HG03469 (cell line): ENCODE results near the gene NKG7.
"Not testable (repeated sequence)": the region's sequence is repeated elsewhere in the genome, so short reads cannot be mapped to it uniquely, and the experiment has no call there.

Experiments
- ATAC-seq: cut with Tn5 transposase; IDR thresholded peaks from one replicate; pipeline ENCODE4 v1.9.1; 2021; ENCODE audit warnings: mild to moderate bottlenecking, moderate library complexity, moderate number of reproducible peaks; ENCODE audit not compliant: unreplicated experiment

The NKG7 gene, protein sequence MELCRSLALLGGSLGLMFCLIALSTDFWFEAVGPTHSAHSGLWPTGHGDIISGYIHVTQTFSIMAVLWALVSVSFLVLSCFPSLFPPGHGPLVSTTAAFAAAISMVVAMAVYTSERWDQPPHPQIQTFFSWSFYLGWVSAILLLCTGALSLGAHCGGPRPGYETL

DNA sequence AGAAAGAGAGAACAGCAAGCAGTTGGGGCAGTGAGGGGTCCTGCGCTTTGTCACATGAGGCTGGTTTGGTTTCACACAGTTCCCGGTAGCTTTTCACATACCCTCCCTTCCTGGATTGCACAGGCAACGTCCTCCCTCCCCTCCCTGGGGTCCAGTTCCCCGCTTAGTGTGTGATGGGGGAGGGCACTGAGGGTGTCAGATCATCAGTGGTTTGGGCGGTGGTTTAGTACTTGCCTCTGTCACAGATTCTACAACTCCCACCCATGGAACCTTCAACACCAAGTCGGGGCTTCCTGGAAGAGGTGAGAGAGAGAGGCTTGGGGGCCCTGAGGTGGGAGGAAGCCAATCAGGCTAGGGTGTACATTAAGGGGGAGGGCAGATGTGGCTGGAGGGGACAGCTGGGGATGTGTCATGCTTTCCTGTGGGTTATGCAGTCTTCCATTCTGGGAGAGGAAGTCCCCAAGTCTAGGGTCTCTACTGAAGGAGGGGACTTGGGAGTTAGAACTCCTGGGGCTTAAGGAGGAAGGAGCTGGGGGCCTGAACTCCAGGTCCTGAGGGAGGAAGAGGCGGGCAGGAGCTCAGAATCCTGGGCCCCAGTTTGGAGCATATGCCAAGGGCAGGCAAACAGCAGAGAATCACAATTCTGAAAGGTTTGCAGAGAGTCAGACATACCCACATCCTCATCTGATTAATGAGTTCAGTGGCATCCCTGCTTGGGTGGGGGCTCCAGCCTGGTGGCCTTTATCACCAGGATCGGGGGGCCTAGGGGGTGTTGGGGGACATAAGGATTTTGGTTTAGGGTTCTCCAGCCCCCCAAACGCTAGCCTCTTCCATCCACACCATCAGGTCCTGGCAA lies at the start of gene NKG7:
NKG7 (minus strand) TSS at position 6 of the 856 bp plus-strand sequence. CDS start 119 bp downstream, outside the sequence.
- ATAC-seq = no peak

DNA sequence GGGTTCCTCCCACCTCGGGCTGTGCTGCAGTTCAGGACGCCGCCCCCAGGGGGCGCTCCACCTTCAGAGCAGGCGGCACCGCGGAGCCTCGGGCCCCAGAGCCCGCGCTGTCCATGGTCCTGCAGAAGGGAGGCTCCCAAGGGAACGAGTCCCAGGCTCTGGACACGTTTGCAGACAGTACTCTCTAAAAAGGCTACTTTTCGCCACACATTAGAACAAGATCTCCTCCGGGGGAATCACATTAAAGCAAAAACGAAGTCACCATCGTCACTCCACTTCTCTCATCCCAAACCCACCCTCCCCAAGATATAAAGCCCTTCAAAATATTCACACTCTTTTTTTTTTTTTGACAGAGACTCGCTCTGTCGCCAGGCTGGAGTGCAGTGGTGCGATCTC lies 49.6 kb upstream of the NKG7 start:
- ATAC-seq = no peak

DNA sequence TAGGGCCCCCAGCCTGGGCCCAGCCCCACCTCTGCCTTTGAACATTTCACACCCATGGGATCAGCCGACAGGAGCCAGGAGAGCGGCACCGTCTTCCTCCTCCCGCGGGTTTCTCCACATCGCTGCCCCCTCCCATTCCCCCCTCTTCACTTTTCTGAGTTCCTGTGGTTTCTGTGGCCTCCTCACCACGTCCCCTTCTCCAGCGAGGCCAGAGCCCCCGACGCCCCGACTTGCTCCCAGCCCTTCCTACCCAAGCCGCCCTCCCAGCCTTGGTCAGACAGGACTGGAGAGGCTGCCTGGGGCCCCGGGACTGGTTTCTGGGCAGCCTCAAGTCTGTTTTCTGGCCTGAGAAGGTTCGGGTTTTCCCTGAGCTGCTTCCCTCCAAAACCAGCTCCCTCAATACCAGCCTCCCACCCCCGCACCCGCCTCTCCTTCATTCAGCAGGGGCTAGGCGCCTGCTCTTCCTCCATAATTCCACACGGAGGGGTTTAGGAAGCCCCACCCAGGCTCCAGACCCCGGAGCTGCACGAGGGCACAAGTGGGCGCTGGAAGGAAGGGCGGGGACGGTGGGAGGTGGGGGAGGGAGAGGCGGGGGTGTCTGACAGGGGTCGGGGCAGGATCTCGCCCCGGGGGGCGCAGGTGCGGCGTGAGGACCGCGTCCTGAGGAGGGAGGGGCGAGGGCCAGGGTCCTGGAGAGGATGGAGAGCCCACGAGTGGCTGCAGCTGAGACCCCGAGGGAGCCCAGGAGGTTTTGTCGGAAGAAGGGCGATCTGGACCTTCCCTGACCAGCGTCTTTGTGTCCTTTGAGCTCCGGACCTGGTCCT lies 49.0 kb upstream of the NKG7 start:
- ATAC-seq = no peak

DNA sequence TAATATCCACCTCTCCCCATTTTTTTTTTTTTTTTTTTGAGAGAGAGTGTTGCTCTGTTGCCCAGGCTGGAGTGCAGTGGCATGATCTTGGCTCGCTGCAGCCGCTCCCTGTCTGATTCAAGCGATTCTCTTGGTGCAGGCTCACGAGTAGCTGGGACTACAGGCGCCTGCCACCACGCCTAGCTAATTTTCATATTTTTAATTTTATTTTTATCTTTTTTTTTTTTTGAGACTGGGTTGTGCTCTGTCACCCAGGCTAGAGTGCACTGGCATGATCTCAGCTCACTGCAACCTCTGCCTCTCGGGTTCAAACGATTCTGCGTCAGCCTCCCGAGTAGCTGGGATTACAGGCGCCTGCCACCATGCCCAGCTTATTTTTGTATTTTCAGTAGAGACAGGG lies 48.1 kb upstream of the NKG7 start:
- not testable (repeated sequence) for ATAC-seq

DNA sequence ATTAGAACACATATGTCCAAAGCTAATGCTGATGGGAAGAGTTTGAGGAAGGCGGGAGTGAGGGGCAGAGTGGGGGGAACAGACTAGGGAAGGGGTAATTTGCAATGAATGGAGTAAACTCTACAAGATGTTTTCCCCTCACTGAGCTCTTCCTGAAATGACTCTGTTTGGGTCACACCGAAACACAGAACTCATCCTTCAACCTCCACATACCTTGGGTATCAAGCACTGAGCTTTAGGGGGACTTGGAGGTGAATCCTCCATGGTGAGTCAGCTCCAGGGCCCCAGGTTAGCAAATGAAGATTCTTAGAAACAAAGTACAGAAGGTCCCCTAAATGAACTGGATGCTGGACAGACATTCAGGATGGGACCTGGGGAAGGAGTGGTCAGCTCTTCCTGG lies 46.3 kb upstream of the NKG7 start:
- no peak for ATAC-seq

DNA sequence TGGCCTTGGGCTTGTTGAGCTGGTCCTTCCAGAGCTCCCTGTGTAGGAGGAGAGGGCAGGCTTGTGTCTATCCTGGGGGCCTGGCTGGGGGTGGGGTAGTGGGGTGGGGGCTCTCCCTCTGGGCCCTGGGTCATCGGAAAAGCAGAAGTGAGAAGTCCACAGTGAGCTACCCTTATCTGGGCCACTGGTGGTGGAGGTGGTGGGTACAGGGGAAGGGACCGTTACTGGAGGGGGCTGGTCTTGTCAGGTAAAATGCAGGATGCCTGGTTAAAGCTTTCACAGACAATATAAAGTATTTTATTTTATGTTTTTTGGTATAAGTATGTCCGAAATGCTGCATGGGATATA lies 45.3 kb upstream of the NKG7 start:
- no peak for ATAC-seq

DNA sequence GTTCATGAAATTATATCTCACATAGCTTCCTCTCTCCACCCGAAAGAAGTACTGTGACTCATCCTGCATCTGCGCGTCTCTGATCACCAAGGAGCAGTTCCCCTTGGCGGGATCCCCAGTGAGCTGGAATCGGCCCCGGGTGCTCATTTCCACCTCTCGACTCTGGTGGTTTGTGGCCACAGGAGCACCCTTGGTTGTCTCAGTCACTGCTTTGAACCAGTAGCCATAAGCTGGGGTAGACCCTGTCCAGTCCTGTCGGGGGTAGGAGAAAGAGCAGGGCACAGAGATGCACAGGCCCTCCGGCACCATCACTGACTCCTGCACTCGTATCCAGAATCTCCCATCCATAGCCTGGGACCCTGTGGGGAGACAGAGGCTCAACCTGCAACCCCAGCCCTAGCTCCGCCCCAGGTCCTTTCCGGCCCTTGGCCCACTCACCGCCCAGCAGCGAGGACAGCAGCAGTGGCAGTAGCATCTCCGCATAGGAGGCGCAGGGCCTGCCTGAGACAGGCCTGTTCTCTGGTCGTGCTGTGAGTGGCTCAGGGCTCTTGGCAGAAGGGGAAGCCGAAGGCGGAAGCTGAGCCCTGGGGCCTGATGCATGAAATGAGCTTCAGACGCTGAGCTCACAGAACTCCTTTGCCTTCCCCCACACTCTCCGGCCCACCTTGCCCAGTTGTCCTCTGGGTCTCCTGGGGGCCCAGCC lies 44.8 kb upstream of the NKG7 start, which contains the start of gene SIGLEC10:
SIGLEC10 (minus strand) TSS at position 536 of the 703 bp plus-strand sequence; CDS start at position 475, 61 bp downstream.
- no peak for ATAC-seq

DNA sequence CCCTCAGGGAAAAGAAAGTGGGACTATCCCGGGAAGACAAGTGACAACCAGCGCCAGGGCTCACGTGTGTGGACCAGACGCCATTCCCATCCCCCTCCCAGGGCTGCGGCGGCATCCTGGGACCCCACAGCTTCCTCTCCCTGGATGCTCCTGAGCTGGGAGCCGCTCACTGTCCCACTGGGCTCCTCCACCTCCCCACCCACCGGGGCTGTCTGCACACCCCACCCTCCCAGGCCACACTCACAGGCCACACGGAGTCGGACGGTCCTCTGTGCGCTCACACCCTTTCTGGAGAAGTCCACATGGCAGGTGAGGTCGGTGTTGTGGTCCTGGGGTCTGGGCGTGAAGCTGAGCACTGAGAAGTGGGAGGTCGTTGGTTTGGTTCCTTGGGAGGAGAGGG lies 44.0 kb upstream of the NKG7 start:
- not testable (repeated sequence) for ATAC-seq

DNA sequence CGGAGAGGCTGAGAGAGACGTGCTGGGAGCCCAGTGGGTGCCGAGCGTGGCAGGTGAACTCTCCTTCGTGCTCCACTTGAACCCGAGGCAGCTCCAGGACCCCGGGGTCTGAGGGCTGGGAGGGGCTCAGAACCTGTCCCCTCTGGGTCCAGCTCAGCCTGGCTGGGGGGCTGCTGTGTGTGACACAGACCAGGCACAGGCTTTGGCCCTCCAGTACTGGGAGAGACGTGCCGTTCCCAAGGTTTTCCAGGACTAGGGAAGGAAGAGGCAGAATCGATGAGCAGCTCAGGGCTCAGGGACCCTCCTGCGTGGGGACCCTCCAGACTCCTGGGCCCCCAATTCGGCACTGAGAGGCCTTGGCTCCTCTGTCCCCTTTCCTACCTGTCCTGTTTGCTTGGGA lies 42.7 kb upstream of the NKG7 start:
- no peak for ATAC-seq

DNA sequence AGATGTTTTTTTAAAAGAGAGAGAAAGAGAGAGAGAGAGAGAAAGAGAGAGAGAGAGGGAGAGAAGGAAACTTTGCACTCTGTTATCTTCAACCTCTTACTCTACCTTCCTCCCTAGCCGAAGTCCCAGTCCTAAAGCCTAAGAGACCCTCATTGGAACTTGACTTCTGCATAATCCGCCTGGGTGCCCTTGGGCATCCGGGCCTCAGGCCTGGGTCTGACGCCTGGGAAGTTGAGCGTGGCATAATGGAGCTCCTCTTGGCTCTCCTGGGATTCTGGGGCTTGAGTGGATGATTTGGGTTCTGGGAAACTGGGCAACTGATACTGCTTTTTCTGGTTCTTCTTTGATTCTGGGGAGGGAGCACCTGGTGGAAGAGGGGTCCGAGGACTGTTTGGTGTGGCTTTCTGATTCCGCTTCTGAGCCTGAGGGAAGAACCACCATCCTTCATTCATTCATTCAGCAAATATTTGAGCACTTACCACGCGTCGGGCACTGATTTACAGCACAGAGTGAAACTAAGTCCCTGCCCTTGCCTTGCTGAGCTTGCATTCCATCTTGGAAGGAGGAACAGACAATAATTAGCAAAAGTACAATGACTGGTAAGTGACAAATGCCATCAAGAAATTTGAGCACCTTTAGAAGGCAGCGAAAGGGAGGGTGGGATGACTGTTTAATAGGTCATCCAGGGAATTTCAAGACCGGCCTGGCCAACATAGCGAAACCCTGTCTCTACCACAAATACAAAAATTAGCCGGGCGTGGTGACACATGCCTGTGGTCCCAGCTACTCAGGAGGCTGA lies 38.7 kb upstream of the NKG7 start:
- ATAC-seq = no peak

DNA sequence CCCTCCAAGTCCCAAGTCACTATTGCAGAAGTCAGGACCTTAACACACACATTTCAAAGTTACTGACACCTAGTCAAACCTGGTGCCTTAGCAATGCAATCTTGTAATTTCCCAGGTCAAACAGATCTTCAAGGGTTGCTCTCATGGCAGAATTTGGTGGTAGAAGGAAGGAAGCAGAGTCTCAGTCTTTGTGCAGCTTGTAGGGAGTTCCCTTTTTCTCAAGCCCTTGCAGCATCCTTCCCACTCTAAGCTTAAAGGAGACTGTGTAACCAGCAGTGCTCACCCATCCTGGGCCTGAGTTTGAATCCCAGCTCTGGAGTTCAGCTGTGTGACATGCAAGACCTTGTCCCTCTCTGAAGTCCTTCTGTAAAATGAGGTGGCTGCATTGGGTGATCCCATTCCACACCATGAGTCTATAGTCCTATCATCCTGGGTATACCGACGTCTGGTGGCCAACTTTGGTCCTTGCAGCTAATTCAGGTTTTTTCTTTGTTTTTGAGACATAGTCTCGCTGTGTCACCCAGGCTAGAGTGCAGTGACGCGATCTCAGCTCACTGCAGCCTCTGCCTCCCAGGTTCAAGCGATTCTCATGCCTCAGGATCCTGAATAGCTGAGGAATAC lies 35.2 kb upstream of the NKG7 start:
- ATAC-seq = no peak

DNA sequence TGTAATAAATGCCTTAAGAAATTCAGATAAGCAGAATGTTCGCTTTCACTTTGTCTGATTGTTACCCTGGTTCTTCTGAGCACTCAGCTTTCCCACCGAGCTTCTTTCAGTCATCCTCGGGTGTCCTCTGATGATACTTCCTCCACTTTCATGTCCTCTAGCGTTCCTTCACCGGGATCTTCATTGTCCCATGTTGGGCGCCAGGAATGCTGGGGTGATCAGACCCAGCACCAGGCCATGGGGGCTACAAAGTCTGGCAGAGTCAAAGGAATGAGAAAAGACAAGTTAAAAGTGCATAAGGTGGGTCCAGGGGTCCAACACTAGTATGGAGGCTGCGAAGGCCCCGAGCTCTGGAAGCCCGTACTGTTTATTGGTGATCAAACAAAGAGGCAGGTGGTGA lies 29.7 kb upstream of the NKG7 start:
- ATAC-seq = no peak

DNA sequence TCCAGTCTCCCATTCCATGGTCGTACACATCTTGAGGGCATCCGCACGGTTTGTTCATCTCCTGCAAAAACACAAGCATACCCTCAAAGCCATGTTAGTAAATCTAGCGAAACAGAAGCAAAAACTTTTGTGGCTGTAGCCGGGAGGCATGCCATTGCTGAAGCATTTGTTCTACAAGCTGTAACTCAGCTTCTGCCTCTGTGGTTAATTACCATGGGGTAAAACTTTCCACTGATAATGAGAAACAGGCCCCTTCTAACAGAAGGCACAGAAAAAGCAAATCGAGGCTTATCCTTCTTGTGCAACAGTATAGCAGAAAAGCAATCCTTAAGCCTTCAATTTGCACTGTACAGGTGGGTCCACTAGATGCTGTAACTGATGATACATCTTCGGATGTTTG lies 27.5 kb upstream of the NKG7 start:
- not testable (repeated sequence) for ATAC-seq

DNA sequence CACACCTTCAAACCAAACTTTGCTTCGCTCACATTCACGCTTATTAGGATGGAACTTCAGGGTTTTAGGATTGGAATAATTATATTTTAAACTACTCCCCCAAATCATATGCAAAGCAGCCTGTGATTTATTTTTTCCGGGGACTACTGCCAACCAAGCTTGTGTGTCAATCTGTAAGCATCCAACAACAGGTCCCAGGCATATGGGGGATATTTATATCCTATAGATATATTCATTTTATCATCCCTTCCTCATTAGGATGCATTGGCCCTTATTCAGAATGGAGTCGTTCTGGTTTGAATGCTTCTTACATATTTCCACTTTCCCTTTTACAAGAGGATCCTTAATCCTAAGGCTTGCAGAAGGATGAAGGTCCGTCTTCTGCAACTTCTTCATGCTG lies 26.8 kb upstream of the NKG7 start:
- no peak for ATAC-seq

DNA sequence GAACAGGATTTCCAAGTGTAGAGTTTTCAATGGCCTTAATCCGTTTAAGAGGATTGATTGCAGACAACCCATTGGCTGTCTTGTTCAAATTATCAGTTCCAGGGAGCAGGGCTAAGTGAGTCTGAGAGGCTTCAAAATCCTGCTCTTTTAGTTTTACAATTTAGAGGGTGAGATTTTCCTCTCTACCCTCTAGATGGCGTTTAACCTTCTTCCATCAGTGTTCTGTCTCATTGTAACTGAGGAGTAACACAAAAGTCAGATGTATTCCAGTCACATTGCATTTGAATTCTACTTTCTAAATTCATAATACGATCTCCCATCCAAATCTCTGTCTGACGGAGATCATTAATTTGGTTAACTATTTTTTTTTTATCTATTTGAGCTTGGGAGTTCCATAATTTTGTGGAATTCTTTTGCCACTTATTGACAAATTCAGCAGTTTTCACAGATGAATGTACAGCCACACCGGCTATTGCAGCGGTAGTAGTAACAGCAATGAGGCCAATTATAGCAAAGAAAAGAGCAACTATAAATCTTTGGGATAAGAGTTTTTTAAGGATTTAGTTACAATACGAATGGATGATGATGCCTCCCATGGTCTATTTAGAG lies 25.7 kb upstream of the NKG7 start:
- no peak for ATAC-seq

DNA sequence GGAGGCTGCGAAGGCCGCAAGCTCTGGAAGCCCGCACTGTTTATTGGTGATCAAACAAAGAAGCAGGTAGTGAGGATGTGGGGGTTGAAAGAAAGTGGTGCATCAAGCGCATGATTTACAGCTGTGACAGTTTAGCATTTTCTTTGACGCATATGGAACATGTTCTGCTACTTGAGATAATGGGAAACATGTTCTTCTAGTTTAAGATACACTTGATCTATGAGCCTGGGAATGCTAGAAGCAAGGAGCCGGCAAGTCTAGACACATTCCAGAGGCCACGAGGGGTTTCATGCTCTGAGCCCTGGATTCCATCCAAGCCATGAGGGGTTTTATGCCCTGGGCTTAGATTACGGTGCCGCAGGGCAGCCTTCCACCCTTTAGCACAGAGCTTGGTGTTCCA lies 25.0 kb upstream of the NKG7 start:
- ATAC-seq = not testable (repeated sequence)

DNA sequence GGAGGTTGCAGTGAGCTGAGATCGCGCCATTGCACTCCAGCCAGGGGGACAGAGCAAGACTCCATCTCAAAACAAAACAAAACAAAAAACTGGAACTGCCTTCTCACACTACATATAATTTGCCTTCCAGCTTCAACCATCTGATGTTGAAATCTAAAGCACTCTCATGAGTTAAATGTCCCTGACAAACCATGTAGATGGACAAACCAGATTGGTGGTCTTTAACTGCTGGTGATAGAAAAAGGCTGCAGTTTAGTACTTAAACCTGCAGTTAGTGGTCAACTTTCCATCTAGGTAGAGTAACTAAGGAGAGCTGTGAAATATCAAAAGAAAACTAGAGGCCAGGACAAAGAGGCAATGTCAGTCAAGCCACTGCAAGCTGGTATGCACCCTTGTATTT lies 23.7 kb upstream of the NKG7 start:
- ATAC-seq = no peak

DNA sequence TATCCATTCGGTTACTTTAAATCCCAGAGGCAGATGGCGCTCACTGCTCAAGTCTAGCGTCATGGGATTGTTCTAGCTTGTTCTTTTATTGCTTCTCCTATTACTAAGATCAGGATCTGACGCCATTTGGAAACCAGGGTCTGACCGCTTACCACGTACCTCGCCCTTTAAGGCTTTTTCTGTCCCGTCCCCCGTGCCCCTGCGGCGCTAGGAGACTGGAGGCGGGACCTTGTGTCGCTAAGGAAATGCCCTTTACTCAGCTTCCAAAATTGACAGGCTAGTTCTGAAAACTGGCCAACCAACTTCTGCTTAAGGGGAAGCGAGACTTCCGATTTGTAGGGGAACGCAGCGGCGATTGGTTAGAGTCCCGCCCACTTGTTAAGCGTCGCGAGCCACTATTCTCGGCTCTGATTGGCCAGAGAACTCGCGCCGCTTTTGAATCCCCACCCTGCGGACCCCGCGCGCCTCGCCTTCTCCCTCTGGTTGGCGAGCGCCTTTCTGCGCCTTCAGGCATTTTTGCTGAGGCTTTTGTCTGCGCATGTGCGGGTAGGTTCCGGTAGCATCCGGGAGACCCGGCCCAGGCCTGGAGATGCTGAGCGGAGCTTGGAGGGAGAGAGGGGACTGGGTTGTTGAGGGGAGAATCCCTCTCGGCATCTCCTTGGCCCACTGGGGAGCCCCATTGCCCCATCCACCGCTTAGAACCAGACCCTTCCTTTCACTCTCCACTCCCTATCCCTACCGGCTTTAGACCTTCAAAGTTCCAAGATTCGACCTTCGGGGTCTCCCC lies 21.8 kb upstream of the NKG7 start:
- peak; percentile 62 for ATAC-seq

DNA sequence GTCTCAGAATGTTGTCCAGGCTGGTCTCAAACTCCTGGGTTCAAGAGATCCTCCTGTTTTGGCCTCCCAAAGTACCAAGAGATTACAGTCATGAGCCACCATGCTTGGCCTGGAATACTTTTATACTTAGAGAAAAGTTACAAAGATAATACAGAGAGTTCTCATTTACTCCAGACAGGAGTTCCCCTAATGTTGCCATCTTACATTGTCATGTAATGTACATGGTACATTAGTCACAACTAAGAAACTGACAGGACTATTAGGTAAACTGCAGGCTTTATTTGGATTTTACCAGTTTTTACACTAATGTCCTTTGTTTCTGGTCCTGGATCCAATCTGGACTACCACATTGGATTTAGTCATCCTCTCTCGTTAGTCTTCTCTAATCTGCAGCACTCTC lies 20.2 kb upstream of the NKG7 start:
- ATAC-seq = no peak
